HK-2 (cell line): ENCODE measurements around the gene OMD.
"Not testable (repeated sequence)": the region's sequence is repeated elsewhere in the genome, so short reads cannot be mapped to it uniquely, and the experiment has no call there.

Source experiments
- DNase-seq: peaks from one replicate; pipeline ENCODE4 v3.0.0-alpha.2; 2018; ENCODE audit not compliant: unreplicated experiment

The OMD gene

GRCh38 chr9:92414566-92414965 lies 9.7 kb downstream of the OMD start:
- DNase-seq: no peak

DNA sequence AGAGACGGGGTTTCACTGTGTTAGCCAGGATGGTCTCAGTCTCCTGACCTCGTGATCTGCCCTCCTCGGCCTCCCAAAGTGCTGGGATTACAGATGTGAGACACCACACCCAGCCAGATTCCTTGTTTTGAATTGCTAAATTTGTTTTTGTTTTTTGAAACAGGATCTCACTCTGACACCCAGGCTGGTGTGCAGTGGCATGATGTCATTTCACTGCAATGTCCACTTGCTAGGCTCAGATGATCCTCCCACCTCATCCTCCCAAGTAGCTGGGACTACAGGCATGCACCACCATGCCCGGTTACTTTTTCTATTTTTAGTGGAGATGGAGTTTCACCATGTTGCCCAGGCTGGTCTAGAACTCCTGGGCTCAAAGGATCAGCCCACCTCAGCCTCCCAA lies 13.1 kb downstream of the OMD start:
- DNase-seq: not testable (repeated sequence)

- no peak for DNase-seq
Measured at GRCh38 chr9:92408747-92409478, 15.4 kb downstream of the OMD start.

DNA sequence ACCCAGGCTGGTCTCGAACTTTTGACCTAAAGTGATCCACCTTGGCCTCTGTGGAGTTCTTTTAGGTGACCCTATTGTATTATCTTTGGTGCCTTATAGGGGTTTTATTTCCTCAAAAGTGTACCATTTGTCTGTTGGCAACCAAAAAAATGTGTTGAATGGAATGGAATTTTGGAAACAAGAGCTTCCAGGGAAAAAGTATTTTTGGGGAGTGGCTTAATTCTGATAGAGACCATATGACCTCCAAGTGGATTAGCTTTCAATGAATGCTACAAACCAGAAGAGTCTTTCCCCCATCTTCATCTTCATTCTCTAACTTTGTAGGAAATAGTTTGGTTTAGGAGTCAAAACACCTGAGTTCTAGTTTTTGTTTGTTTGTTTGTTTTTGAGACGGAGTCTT lies 16.5 kb downstream of the OMD start:
- DNase-seq: no peak

- no peak for DNase-seq
Measured at GRCh38 chr9:92406477-92406876, 17.8 kb downstream of the OMD start.

GRCh38 chr9:92405818-92406217 lies 18.5 kb downstream of the OMD start:
- DNase-seq: no peak

GRCh38 chr9:92404042-92404836 lies 20.0 kb downstream of the OMD start, which contains the start of gene OGN:
Gene OGN (minus strand): TSS chr9:92404578. CDS start chr9:92403407, 1,171 bp downstream.
- no peak for DNase-seq

DNA sequence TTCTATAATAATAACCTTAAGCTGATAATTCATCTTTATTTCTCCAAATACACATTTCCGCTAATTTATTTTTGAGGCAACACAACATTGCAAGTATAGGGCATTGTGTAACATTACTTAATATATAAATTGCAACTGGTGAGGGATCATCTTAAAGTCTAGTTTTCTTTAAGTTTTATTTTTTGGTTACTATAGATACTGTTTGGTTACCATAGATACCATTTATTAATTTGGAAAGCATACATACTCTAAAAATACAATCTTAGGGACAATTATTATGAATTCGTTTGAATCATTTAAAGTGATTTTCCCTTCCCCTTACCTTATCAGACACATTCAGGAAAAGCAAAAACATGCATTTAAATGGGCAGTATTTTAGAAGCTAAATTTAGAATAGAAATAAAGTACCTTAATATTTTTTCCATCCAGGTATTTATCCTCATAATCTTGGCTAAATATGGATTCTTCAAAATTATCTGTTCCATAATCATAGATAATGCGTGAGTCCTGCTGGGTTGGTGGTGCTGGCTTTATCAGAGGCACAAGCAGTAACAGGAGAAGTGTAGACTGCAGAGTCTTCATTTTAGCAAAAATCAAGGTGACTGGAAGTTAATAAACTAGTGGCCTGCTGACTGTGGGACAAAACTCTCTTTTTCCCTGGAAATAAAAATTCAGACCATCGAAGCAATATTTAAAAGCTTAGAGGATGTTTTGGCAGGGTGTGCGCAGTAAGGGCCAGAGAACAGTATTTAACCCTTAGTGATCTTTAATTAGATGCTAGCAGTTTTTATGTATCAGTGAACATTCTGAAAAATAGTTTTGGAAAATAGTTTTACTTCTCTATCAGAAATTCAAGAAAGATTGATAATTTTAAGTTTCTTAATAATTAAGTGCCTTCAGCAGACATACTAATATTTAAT lies 21.2 kb downstream of the OMD start:
- DNase-seq: no peak

GRCh38 chr9:92402360-92402759 lies 21.9 kb downstream of the OMD start:
- no peak for DNase-seq

- DNase-seq: no peak
Measured at GRCh38 chr9:92397853-92398252, 26.4 kb downstream of the OMD start.

DNA sequence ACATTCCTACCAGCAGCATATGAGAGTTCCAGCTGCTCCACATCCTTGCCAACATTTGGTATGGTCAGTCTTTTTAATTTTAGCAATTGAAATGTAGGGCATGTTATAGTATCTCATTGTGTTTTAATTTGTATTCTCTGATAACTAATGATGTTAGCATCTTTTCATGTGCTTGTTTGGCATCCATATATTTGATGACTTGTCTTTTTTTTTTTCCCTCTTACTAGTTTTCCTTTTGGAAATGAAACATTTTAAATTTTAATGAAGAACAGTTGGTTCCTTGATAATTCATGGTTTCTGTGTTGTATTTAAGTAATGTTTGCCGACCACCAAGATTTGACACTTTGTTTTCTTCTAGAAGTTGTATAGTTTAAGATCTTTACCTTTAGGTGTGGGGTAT lies 28.7 kb downstream of the OMD start:
- DNase-seq: no peak

DNA sequence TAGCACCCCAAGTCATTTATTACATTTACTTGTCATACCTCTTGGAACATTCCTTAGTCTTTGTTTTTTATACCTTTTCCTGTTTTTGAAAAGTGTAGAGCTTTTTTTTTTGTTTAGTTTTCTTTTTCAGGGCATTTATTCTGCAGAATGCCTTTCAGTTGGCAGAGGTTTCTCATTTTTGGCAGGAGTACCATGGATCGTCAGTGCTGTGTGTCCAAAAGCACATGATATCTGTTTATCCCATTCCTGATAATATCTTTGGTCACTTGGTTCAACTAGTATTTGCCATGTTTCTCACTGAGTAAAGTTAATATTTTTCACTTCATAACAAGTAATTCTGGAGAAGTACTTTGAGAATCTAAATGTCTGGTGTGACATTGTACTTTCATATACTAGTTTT lies 30.6 kb downstream of the OMD start:
- no peak for DNase-seq

DNA sequence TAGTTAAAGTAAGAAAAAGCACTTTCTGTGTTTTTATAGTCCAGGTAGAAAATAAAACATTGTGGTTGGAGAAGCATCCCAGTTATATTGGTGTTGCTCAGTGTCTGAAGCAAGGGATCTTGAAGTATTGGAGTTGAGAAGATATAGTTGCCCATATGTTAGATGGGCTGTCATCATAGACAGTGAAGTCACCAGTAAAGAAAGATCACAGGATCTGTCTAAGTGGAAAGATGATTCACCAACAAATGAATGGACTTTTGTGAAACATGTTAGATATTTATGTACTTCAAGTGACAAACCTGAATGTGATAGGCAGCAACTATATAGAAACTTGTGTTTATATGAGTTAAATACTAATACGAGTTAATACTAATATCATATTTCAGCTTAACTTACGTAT lies 31.6 kb downstream of the OMD start:
- no peak for DNase-seq

DNA sequence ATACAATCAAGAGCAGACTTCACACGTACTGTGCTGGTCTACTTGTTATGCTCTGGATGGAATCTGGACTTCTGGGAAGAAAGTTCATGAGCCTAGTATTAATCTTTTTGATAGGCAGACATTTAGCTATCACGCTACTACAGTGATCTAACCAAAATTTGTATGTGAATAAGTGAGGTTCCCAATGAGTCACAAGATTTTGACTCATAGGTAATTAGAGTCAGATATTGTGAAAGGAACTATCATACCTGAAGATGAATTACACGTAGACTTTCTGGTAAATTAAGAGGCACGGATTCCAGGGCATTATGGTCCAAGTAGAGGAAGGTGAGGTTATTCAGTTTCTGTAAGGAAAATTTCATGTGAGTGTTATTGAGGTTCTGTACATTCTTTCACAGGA lies 38.3 kb downstream of the OMD start:
- DNase-seq: no peak

DNA sequence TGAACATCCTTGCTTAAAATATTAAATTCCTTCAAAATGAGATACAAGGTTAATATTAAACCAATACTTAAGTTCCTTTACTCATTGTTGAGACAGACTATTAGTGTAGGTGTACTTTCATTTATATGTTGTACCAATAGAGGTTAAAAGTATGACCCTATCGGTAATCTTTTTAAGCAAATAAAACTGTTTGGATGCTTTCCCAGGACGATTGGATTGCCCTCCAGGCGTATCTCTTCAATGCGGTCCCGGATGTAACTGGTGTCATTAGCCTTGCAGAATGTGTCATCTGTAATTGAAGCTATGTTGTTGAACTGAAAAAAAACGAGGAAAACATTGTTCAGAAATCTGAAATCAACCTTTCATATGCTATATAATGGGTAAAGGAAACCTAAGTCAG lies 38.8 kb downstream of the OMD start:
- DNase-seq: no peak

- no peak for DNase-seq
Measured at GRCh38 chr9:92385001-92385400, 39.3 kb downstream of the OMD start.

DNA sequence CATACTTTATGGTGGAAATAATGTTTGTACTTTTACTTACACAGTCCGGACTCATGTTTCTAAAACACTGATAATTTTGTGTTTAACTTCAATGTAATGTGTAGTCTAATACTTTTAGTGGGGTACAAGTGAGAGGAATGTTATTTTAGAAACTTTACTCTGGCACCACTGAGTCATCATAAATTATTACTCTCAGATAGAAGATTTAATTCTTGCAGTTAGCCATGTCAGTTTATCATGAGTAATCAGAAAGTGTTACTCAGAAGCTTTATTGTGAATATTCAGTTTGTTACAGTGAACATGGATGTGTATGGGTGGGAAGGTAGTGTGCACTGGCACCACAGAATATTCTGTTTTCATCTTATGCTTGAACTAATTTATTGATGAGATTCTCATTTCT lies 39.9 kb downstream of the OMD start:
- DNase-seq: no peak

DNA sequence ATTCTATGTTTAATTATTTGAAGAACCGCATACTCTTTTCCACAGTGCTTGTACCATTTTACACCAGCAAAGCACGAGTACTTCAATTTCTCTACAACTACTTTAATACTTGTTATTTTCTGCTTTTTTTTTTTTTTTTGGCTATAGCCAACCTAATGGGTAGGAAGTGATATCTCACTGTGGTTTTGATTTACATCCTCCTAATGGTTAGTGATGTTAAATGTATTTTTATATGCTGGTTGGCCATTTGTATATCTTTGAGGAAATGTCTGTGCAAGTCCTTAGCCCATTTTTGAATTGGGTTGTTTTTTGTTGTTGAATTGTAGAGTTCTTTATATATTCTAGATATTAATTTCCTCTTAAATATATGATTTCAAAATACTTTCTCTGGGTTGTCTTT lies 42.5 kb downstream of the OMD start:
- DNase-seq: no peak

DNA sequence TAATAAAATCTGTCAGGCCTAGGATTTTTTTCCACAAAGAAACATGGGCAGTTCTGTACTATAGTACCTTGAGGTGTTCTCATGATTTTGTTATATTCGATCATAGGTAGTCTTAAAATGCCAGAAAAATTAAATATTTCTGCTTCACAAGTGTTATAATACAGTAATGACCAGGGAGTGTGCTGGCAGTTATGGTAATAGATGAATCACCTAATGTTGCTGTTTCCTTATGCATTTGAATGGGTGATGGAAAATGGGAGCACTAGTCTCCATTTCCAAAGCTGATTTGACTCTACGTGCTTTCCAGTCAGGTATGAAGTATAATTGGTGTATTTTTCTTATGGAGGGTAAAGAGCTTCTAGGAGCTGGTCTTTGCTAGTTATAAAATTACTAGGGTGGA lies 43.7 kb downstream of the OMD start:
- DNase-seq: no peak

DNA sequence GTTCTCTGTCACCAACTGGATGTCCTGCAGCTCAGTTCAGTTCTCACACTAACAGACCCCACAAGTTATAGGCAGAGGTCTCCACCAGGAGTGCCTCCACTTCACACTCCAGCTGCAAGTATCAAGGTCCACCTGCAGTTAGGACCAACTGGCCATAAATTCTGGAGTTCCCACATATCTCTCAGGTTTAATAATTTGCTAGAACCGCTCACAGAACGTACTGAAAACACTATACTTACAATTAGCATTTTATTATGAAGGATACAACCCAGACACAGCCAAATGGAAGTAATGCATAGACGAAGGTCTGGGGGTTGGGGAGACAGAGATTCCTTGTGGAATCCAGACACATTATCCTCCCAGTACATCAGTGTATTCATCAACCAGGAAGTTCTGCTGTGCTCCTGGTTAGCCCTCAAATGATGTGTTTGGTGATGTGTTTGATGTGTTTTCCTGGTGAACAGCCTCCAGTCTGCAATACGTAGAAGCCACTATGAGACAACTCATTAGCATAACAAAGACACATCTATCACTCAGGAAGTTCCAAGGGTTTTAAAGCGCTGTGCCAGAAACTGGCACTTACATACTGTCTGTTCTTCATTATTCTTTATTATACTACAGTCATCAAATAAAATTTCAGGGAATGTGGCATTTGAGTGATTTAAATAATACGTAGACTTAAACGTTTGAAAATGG lies 45.3 kb downstream of the OMD start:
- DNase-seq: no peak

GRCh38 chr9:92377876-92378275 lies 46.4 kb downstream of the OMD start:
- no peak for DNase-seq

GRCh38 chr9:92373167-92373566 lies 51.1 kb downstream of the OMD start:
- no peak for DNase-seq
